IMR-90 (cell line): ENCODE data around the gene EPB41L4A. TPM values are rescaled to one million over a fixed set of nuclear protein-coding genes. Genes with fewer than 3 reads are reported as not detected.

ENCODE experiments used
- ATAC-seq: fragments of 200-7000 bp; cut with Tn5 transposase; 2 replicates; pipeline ENCODE4 v1.9.1; 2020; ENCODE audit warnings: low read depth, mild to moderate bottlenecking, moderate library complexity
- BruUV-seq: library from RNA; stranded (reverse); fragments of 400-500 nt; replicated peaks from 2 replicates; lab custom pipeline; 2021; lab: Mats Ljungman, UMichigan
- CTCF ChIA-PET: fragments of 300-600 bp; formaldehyde crosslinking; extraction: SDS; loops from one replicate; lab custom pipeline; 2021; ENCODE audit warnings: antibody characterized with exemption; lab: Yijun Ruan, JAX
- POLR2A ChIA-PET: fragments of 300-600 bp; sonication (Branson Sonifier 250); formaldehyde crosslinking; loops from one replicate; lab custom pipeline; 2022; ENCODE audit warnings: antibody characterized with exemption; ENCODE audit not compliant: unreplicated experiment; lab: Charles Lee
- DNase-seq: peaks from one replicate; pipeline ENCODE4 v3.0.0; 2013
- H2AFZ ChIP-seq: replicated peaks from 2 replicates; pipeline ENCODE3; 2013; ENCODE audit warnings: low read length, mild to moderate bottlenecking; ENCODE audit not compliant: poor library complexity
- H2AK5ac ChIP-seq: 2 replicates; pipeline ENCODE4 v1.6.1; 2013; ENCODE audit warnings: low read depth, low read length, inconsistent platforms
- H2AK9ac ChIP-seq: replicated peaks from 2 replicates; pipeline ENCODE3; 2013; ENCODE audit warnings: mild to moderate bottlenecking, low read depth, low read length, moderate library complexity; ENCODE audit not compliant: poor library complexity
- H2BK120ac ChIP-seq: 2 replicates; pipeline ENCODE4 v1.6.1; 2013; ENCODE audit warnings: low read depth, low read length, inconsistent platforms
- H2BK15ac ChIP-seq: 3 replicates; pipeline ENCODE4 v1.6.1; 2013; ENCODE audit warnings: low read depth, low read length, inconsistent platforms
- H2BK20ac ChIP-seq: 2 replicates; pipeline ENCODE4 v1.6.1; 2013; ENCODE audit warnings: low read depth, mild to moderate bottlenecking, inconsistent platforms, low read length, moderate library complexity
- H2BK5ac ChIP-seq: 2 replicates; pipeline ENCODE4 v1.6.1; 2013; ENCODE audit warnings: mild to moderate bottlenecking, low read depth, low read length, inconsistent platforms; ENCODE audit not compliant: poor library complexity, severe bottlenecking
- H3K14ac ChIP-seq: replicated peaks from 2 replicates; pipeline ENCODE4 v1.6.1; 2013; ENCODE audit warnings: low read depth, low read length, inconsistent platforms
- H3K18ac ChIP-seq: 2 replicates; pipeline ENCODE4 v1.6.1; 2013; ENCODE audit warnings: low read depth, low read length, control low read depth
- H3K23ac ChIP-seq: 2 replicates; pipeline ENCODE4 v1.6.1; 2013; ENCODE audit warnings: low read depth, low read length, inconsistent platforms
- H3K27ac ChIP-seq: 2 replicates; pipeline ENCODE4 v1.5.1; 2013; ENCODE audit warnings: mild to moderate bottlenecking, control low read depth, low read length; ENCODE audit not compliant: insufficient read depth
- H3K27me3 ChIP-seq: 2 replicates; pipeline ENCODE4 v1.6.1; 2013; ENCODE audit warnings: low read length; ENCODE audit not compliant: control insufficient read depth, insufficient read depth
- H3K36me3 ChIP-seq: 2 replicates; pipeline ENCODE4 v1.6.1; 2013; ENCODE audit warnings: low read length, mixed read lengths; ENCODE audit not compliant: control insufficient read depth, insufficient read depth
- H3K4ac ChIP-seq: 2 replicates; pipeline ENCODE4 v1.6.1; 2013; ENCODE audit warnings: low read depth, low read length, inconsistent platforms
- H3K4me1 ChIP-seq: 2 replicates; pipeline ENCODE4 v1.6.1; 2013; ENCODE audit warnings: low read length, mixed read lengths; ENCODE audit not compliant: control insufficient read depth, insufficient read depth
- H3K4me2 ChIP-seq: 2 replicates; pipeline ENCODE4 v1.6.1; 2013; ENCODE audit warnings: low read depth, mild to moderate bottlenecking, control low read depth, low read length, moderate library complexity
- H3K4me3 ChIP-seq: 2 replicates; pipeline ENCODE4 v1.5.1; 2013; ENCODE audit warnings: low read depth, mild to moderate bottlenecking, control low read depth, low read length, moderate library complexity; ENCODE audit not compliant: insufficient read depth
- H3K56ac ChIP-seq: 2 replicates; pipeline ENCODE4 v1.6.1; 2013; ENCODE audit warnings: low read length, inconsistent platforms; ENCODE audit not compliant: insufficient read depth; ENCODE audit errors: extremely low read depth
- H3K79me1 ChIP-seq, 2 experiments: 2 replicates each; pipeline ENCODE4 v1.6.1; 2013; ENCODE audit warnings: low read length in 2 of 2, inconsistent platforms in 1 of 2, low read depth in 1 of 2
- H3K9ac ChIP-seq: 2 replicates; pipeline ENCODE4 v1.6.1; 2013; ENCODE audit warnings: low read depth, low read length, control low read depth
- H3K9me1 ChIP-seq: 2 replicates; pipeline ENCODE4 v1.6.1; 2013; ENCODE audit warnings: low read length, inconsistent platforms; ENCODE audit not compliant: insufficient read depth
- H3K9me3 ChIP-seq: 2 replicates; pipeline ENCODE4 v1.6.1; 2013; ENCODE audit warnings: low read length; ENCODE audit not compliant: control insufficient read depth, insufficient read depth
- H4K20me1 ChIP-seq: 2 replicates; pipeline ENCODE4 v1.6.1; 2013; ENCODE audit warnings: low read length, inconsistent platforms; ENCODE audit not compliant: insufficient read depth
- H4K5ac ChIP-seq: 2 replicates; pipeline ENCODE4 v1.6.1; 2013; ENCODE audit warnings: mild to moderate bottlenecking, low read depth, low read length, control low read depth
- H4K8ac ChIP-seq, 2 experiments: 2 replicates each; pipeline ENCODE4 v1.6.1; 2013; ENCODE audit warnings: low read depth in 2 of 2, low read length in 2 of 2, control low read depth in 1 of 2, inconsistent platforms in 1 of 2
- H4K91ac ChIP-seq: 2 replicates; pipeline ENCODE4 v1.6.1; 2013; ENCODE audit warnings: low read depth, low read length, inconsistent platforms; ENCODE audit not compliant: insufficient read depth
- FOS ChIP-seq: fragments of 150-350 bp; IDR thresholded peaks from 2 replicates; pipeline ENCODE4 v1.6.1; 2016; ENCODE audit warnings: low read depth, low read length
- RAD21 ChIP-seq: IDR thresholded peaks from 2 replicates; pipeline ENCODE4 v1.6.1; 2012; ENCODE audit warnings: low read length, improper control_type of control experiment
- WGBS, 2 experiments: methylation state at CpG; one replicate each; pipeline versions ENCODE4 v1.1.5 to v1.1.7; 2013; ENCODE audit warnings: missing lambda C conversion rate in 2 of 2; ENCODE audit not compliant: insufficient read length in 1 of 2; ENCODE audit errors: extremely low coverage in 2 of 2; 5-methylcytosine and 5-hydroxymethylcytosine counted together
- dilution Hi-C: fragments of 300-500 bp; cut with HindIII; formaldehyde crosslinking; loops from one replicate; pipeline ENCODE4 v1.14.3; 2018; ENCODE audit warnings: low sequenced_read_pairs; ENCODE audit not compliant: unreplicated experiment
- in situ Hi-C: fragments of 300-500 bp; cut with MboI; formaldehyde crosslinking; loops from 3 replicates; pipeline ENCODE4 v1.14.3; 2019; ENCODE audit warnings: low sequenced_read_pairs, inconsistent platforms, mixed read lengths
- intact Hi-C: fragments of 100-400 bp; cut with micrococcal nuclease; formaldehyde crosslinking; loops from 2 replicates; pipeline ENCODE4 v1.10.0; 2022
- polyA plus RNA-seq, 3 experiments: library from polyadenylated mRNA; depleted of rRNA; stranded (reverse); fragments of >200 nt; gene quantifications; 2 replicates each; pipeline ENCODE4 v1.2.3, GENCODE V29; 2012; ENCODE audit warnings: low replicate concordance in 1 of 3
- total RNA-seq: library from RNA; depleted of rRNA; stranded (reverse); fragments of >200 nt; gene quantifications from 2 replicates; pipeline ENCODE4 v1.2.3, GENCODE V29; 2012

Gene EPB41L4A
- total and polyA plus RNA-seq, 2 of the 4 experiments (the other 2 are of a cell fraction), result under 0.01 to 0.02 TPM

DNA sequence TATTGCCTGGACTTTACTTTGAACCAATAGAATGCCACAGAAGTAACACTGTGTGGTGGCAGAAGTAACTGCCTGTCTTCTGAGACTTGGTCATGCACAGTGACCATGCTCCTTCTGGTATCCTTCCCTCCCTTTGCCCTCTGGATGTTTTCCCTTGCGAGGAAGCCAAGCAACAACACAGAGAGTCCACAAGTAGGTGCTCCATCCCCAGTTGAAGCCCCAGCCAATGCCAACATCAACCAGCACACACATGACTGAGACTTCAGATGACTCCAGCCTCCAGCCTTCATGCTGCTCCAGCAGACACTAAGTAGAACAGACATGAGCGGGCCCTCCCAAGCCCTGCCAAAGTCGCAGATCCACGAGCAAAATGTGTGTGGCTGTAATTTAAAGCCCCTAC, 129.6 kb downstream of the EPB41L4A start:
- H2AK9ac ChIP-seq, result no peak overlapping the region
- H2AFZ ChIP-seq, result no peak overlapping the region
- no peak overlapping the region for H2BK120ac ChIP-seq
- H3K27me3 ChIP-seq, result no peaks in the 10 kb centered on the region; the same call in none of the 2 replicates
- no peaks in the 10 kb centered on the region for H3K4me1 ChIP-seq
- H2AK5ac ChIP-seq, result no peak overlapping the region
- H4K91ac ChIP-seq, result no peak overlapping the region
- no peak overlapping the region for H3K4me2 ChIP-seq
- no peaks in the 10 kb centered on the region for H3K79me1 ChIP-seq
- H3K9me3 ChIP-seq, result no peaks in the 10 kb centered on the region
- no peak overlapping the region for H3K56ac ChIP-seq
- ATAC-seq (no peak), DNase-seq (no peak)
- no peak overlapping the region for H3K4ac ChIP-seq
- H3K36me3 ChIP-seq, result no peaks in the 10 kb centered on the region
- H3K23ac ChIP-seq, result no peak overlapping the region
- ChIA-PET POLR2A (no interaction called here), CTCF (no interaction called here)
- no peak overlapping the region for H4K5ac ChIP-seq
- H2BK20ac ChIP-seq, result no peak overlapping the region
- H2BK15ac ChIP-seq, result no peak overlapping the region
- H4K8ac ChIP-seq, result no peak overlapping the region
- no peaks in the 10 kb centered on the region for H4K20me1 ChIP-seq
- in situ Hi-C loops, result no loop called here
- no peak overlapping the region for H3K27ac ChIP-seq
- H2BK5ac ChIP-seq, result no peak overlapping the region
- no peak overlapping the region for H3K9ac ChIP-seq
- BruUV-seq, result no TSS peak
- dilution Hi-C loops, result no loop called here
- WGBS, 2 experiments, result no CpG with 5 or more reads among the region's 4 CpGs
- no peak overlapping the region for H3K14ac ChIP-seq
- no peak overlapping the region for H3K18ac ChIP-seq
- TF ChIP-seq RAD21 (no peak), FOS (no peak)
- intact Hi-C loops, result no loop called here
- no peaks in the 10 kb centered on the region for H3K9me1 ChIP-seq
- no peak overlapping the region for H3K4me3 ChIP-seq
